ENCODE data around the gene SPACA9. TPM values are rescaled to one million over a fixed set of nuclear protein-coding genes. Genes with fewer than 3 reads are reported as not detected.

The SPACA9 gene
- total RNA-seq, 1 donor from 2014 or later, result 0.91 TPM

GRCh38 chr9:132914924-132915323, 36.2 kb downstream of the SPACA9 start:
- DNase-seq, result no peak
- intact Hi-C loops (cut with micrococcal nuclease), result no loop called here
- Mint-ChIP-seq H3K27me3 (no peaks in the 10 kb centered on the region), H3K4me1 (no peaks in the 10 kb centered on the region), H3K27ac (no peak overlapping the region), H3K9me3 (no peaks in the 10 kb centered on the region), H3K36me3 (ENCODE audit: low read depth) (peaks cover 53% of the 10 kb centered on the region), H3K4me3 (no peak overlapping the region)

GRCh38 chr9:132919614-132920268, 41.0 kb downstream of the SPACA9 start:
- H3K36me3 Mint-ChIP-seq (ENCODE audit: low read depth), result peaks cover 54% of the 10 kb centered on the region
- no peak overlapping the region for H3K27ac Mint-ChIP-seq
- H3K4me1 Mint-ChIP-seq, result no peaks in the 10 kb centered on the region
- no peaks in the 10 kb centered on the region for H3K9me3 Mint-ChIP-seq
- no peaks in the 10 kb centered on the region for H3K27me3 Mint-ChIP-seq
- no peak for DNase-seq
- intact Hi-C loops (cut with micrococcal nuclease), result no loop called here
- H3K4me3 Mint-ChIP-seq, result no peak overlapping the region

GRCh38 chr9:132923346-132923902, 44.7 kb downstream of the SPACA9 start:
- peaks cover 49% of the 10 kb centered on the region for H3K36me3 Mint-ChIP-seq (ENCODE audit: low read depth)

GRCh38 chr9:132927704-132928103, 49.0 kb downstream of the SPACA9 start:
- H3K27me3 Mint-ChIP-seq, result no peaks in the 10 kb centered on the region
- no peak for DNase-seq

More at GRCh38 chr9:132923346-132923902, 44.7 kb downstream of the SPACA9 start:
- no peaks in the 10 kb centered on the region for H3K4me1 Mint-ChIP-seq
- intact Hi-C loops (cut with micrococcal nuclease), result no loop called here
- no peak overlapping the region for H3K4me3 Mint-ChIP-seq
- H3K27ac Mint-ChIP-seq, result no peak overlapping the region
- DNase-seq, result no peak
- H3K27me3 Mint-ChIP-seq, result no peaks in the 10 kb centered on the region
- no peaks in the 10 kb centered on the region for H3K9me3 Mint-ChIP-seq

GRCh38 chr9:132931178-132931735, 52.6 kb downstream of the SPACA9 start:
- peaks cover 22% of the 10 kb centered on the region for H3K36me3 Mint-ChIP-seq (ENCODE audit: low read depth)
- intact Hi-C loops (cut with micrococcal nuclease), result no loop called here

More at GRCh38 chr9:132927704-132928103, 49.0 kb downstream of the SPACA9 start:
- intact Hi-C loops (cut with micrococcal nuclease), result no loop called here
- no peak overlapping the region for H3K27ac Mint-ChIP-seq
- H3K36me3 Mint-ChIP-seq (ENCODE audit: low read depth), result peaks cover 36% of the 10 kb centered on the region
- no peaks in the 10 kb centered on the region for H3K9me3 Mint-ChIP-seq
- no peaks in the 10 kb centered on the region for H3K4me1 Mint-ChIP-seq
- H3K4me3 Mint-ChIP-seq, result no peak overlapping the region

GRCh38 chr9:132935026-132935425, 56.3 kb downstream of the SPACA9 start:
- Mint-ChIP-seq H3K4me1 (no peaks in the 10 kb centered on the region), H3K36me3 (ENCODE audit: low read depth) (peaks cover 11% of the 10 kb centered on the region), H3K4me3 (no peak overlapping the region), H3K9me3 (no peaks in the 10 kb centered on the region), H3K27me3 (no peaks in the 10 kb centered on the region), H3K27ac (no peak overlapping the region)
- DNase-seq, result no peak
- intact Hi-C loops (cut with micrococcal nuclease), result no loop called here

More at GRCh38 chr9:132931178-132931735, 52.6 kb downstream of the SPACA9 start:
- Mint-ChIP-seq H3K9me3 (no peaks in the 10 kb centered on the region), H3K27me3 (no peaks in the 10 kb centered on the region), H3K4me1 (no peaks in the 10 kb centered on the region), H3K27ac (no peak overlapping the region), H3K4me3 (no peak overlapping the region)
- no peak for DNase-seq

GRCh38 chr9:132937463-132937901, 58.8 kb downstream of the SPACA9 start:
- Mint-ChIP-seq H3K27me3 (no peaks in the 10 kb centered on the region), H3K4me1 (peaks cover 1% of the 10 kb centered on the region), H3K4me3 (no peak overlapping the region), H3K36me3 (ENCODE audit: low read depth) (peaks cover 3% of the 10 kb centered on the region), H3K27ac (no peak overlapping the region), H3K9me3 (no peaks in the 10 kb centered on the region)
- DNase-seq, result no peak
- intact Hi-C loops (cut with micrococcal nuclease), result no loop called here

- intact Hi-C loops (cut with micrococcal nuclease), result no loop called here
- Mint-ChIP-seq H3K36me3 (ENCODE audit: low read depth) (no peaks in the 10 kb centered on the region), H3K4me1 (peaks cover 10% of the 10 kb centered on the region), H3K27ac (no peak overlapping the region), H3K27me3 (no peaks in the 10 kb centered on the region), H3K9me3 (no peaks in the 10 kb centered on the region), H3K4me3 (no peak overlapping the region)
- DNase-seq, result no peak
These were observed 60.5 kb downstream of the SPACA9 start for GRCh38 chr9:132939169-132939568.

Other genes starting within 250 kb of the SPACA9 start
- 28.2 and 31.8 TPM in 2 replicates for gene DDX31, start 208.9 kb upstream of the SPACA9 start, total RNA-seq
- 19.4 and 19.5 TPM in 2 replicates for gene GTF3C4, start 208.4 kb upstream of the SPACA9 start, total RNA-seq
- gene AK8, start 614 bp upstream of the SPACA9 start, total RNA-seq, result 0.33 TPM in 1 of 2 replicates, not detected in the other
- 27.9 and 33.5 TPM in 2 replicates for gene TSC1, start 65.7 kb downstream of the SPACA9 start, total RNA-seq
- not detected in 2 replicates for gene GFI1B, start 99.8 kb downstream of the SPACA9 start, total RNA-seq
- 85.4 and 92.3 TPM in 2 replicates for gene GTF3C5, start 152.1 kb downstream of the SPACA9 start, total RNA-seq
- gene CEL, start 183.1 kb downstream of the SPACA9 start, total RNA-seq, result 1.8 and 2.0 TPM in 2 replicates
- gene RALGDS, start 242.3 kb downstream of the SPACA9 start, total RNA-seq, result 93.0 and 96.7 TPM in 2 replicates

Measured in activated CD4-positive, alpha-beta T cell treated with anti-CD3 and anti-CD28 coated beads, Interleukin-2, amount 10 ng/mL, durations not matched to agents 24 days and 14 days (primary cell).